Femur (tissue), 1 donor: ENCODE data around the gene PGGHG.

Source experiments
- DNase-seq: peaks from one replicate; pipeline ENCODE4 v3.0.0-alpha.2; 2017

The PGGHG gene

DNA sequence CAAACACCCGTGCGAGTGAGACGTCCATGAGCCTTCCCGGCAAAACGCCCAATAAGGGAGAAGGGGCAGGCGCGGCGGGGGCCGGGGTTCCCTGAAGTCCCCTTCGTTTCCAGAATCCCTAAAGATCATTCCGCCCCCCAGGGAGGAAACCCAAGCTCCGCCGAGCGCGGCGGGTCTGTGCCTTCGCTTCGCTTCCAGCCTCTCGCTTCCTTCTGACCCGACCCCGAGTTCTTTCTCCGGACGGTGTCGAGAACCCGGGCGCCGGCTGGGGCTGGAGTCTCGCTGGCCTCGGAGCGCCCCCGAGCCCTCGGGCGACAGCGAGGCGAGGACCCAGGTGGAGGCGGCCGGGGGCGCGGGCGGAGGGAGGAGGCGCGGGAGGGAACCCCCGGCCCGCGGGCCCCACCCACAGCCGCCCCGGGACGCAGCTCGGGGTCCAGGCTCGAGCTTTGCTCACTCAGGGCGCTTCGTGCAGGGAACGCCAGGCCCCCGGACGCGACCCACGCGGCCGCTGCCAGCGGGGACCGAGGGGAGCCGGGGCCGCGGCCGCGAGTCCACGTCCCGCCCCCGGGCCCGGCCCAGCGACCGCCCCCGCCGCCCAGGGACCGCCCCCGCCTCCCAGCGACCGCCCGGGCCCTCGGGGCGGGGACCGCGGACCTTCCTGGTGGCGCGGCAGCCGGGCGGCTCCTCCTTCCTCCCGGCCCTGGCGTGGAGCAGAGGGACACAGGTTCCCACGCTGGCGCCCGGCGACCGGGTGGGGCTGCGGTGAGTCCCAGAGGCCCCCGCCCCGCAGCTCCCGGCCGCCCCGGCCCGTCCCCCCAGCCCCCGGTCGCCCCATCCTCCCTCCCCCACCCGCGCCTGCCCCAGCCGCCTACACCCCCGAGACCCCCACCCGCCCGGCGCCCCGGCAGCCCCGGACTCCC lies at the start of gene PGGHG:
Gene PGGHG (plus strand): TSS at position 649 of the 920 bp plus-strand sequence. CDS start 691 bp downstream, outside the sequence.
- DNase-seq: peak; percentile 69

DNA sequence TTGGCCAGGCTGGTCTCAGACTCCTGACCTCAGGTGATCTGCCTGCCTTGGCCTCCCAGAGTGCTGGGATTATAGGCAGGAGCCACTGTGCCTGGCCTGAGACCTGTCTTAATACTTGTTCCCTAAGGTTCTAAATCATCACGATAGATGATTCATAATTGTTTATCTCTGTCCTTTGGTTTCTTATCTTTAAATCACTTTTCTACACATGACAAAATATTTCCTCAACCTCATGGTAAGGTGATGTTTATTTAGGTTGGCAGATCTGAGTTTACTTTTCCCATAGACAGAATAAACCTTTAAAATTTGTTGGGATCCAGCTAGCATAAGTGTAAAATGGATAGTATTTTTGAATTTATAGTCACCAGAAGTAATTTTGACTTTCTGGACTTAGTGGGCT lies 48.6 kb upstream of the PGGHG start:
- no peak for DNase-seq

DNA sequence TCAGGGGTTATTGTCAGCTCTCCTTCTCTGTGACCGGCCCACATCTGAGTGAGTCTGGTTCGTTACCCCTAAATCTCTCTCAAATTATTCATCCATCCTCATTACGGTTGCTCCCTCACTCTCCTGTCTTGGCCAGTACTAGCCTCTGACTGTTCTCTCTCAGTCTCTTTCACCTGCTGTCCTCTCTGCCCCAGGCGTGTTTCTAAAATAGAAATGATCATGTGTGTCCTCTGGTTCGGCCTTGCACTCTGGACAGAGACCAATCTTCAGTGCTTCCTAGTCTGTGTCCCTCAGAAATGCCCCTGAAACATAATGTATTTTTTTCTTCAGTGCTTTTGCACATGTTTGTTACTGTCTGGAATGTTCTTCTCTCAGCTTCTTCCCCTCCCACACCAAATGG lies 47.3 kb upstream of the PGGHG start:
- DNase-seq: no peak

DNA sequence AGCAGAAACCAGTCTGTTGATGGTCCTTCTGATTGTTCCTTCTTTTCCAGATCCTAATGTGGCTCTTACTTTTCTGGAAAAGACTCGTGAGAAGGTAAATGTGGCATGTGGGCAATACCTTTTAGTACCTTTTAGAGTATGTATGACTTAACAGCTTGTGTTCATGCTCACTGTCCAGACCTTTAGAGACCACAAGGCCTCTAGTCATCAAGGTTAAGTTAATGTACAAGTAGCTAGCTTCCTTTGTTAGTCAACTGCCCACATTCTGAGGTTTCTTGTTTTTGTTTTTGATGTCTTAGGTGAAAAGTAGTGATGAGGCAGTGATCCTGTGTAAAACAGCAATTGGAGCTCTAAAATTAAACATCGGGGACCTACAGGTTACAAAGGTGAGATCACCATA lies 44.5 kb upstream of the PGGHG start:
- no peak for DNase-seq

DNA sequence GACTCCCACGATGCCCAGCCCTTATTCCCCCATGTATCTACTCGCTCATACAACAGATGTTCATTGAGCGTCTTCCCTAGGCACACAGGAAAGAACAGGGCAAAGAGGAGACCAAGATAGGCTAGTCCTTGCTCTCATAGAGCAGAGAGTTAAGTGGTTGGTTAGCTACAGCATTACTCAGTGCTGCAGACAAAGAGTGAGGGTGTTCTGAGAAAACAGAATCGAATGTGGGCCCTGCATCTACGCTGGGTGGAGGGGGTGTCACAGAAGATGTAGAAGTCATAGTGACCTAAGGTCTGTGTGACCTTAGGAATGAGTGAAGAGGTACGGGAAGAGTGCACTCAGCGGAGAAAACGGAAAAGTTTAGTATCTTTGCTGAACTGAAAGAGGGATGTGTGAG lies 39.9 kb upstream of the PGGHG start:
- DNase-seq: no peak

DNA sequence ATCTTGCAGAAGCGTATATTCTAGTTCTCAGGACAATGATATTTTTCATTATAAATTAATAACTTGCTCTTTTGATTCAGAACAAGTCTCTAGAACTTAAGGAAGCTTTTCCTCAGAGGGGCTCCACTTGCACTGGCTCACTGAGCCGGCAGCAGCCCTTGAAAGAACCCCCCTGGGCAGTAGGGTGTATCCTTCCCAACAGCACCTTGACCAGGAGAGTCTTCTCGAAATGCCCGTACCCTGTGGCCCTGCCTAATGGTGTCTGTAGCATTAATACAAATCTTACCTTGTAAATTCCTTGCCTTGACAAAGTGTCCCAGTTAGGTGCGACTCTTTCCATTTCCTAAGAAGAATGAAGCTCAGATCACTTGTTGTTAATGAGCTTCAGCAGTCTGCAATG lies 38.7 kb upstream of the PGGHG start:
- DNase-seq: no peak

DNA sequence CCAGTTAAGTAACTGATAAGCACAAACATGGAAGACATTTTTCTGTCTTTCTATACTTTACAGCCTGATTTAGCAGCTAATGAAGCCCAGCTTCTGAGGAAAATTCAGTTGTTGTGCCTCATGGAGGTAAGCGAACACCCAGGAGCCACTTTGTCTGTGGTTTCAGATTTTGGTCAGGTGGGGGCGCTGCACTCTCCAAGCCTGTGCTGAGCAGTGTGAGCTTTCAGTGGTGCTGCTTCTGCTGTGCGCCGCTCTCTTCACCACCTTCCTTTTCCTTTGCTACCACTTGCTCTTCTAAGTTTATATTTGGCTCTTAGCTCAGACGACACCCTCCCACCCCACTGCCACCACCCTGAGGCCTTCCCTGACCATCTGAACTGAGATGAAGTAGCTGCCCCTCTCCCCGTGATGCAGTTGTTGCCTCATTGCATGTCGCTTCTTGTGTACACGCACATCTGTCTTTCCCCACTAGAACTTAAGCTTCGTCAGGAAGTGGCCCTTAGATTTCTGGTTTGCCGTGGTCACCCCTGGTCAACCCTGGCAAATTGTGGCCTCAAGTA lies 38.1 kb upstream of the PGGHG start:
- peak; percentile 70 for DNase-seq

DNA sequence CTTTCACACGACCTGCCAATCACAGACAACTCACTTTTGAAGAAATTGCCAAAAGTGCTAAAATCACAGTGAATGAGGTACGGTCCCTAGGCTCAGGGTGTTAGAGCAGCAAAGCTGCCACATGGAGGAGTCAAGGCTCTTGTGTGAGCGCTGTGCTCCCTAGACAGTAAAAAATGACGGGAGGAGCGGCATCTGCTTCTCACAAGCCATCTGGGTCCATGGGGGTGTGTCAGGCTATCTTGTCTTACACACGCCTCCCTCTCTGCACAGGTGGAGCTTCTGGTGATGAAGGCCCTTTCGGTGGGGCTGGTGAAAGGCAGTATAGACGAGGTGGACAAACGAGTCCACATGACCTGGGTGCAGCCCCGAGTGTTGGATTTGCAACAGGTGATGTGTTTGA lies 37.4 kb upstream of the PGGHG start:
- no peak for DNase-seq

DNA sequence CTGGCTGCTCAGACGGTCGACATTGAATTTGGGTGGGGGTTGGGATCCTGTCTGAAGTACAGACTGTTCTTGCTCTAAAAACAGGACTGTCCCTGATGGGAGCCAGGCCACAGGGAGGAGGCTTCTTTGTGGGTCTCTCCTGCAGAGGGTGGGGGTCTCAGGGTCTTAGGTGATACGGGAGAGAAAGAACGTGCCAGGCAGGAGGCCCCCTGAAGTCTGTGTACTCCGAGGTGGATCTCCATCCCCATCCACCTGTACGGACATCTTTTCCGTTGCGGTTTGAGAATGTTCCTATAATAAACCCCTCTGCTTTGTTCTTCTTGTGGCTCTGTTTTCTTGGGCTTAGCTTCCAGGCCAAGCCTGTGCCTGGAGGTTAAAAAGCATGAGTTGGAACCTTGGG lies 36.3 kb upstream of the PGGHG start:
- DNase-seq: no peak

DNA sequence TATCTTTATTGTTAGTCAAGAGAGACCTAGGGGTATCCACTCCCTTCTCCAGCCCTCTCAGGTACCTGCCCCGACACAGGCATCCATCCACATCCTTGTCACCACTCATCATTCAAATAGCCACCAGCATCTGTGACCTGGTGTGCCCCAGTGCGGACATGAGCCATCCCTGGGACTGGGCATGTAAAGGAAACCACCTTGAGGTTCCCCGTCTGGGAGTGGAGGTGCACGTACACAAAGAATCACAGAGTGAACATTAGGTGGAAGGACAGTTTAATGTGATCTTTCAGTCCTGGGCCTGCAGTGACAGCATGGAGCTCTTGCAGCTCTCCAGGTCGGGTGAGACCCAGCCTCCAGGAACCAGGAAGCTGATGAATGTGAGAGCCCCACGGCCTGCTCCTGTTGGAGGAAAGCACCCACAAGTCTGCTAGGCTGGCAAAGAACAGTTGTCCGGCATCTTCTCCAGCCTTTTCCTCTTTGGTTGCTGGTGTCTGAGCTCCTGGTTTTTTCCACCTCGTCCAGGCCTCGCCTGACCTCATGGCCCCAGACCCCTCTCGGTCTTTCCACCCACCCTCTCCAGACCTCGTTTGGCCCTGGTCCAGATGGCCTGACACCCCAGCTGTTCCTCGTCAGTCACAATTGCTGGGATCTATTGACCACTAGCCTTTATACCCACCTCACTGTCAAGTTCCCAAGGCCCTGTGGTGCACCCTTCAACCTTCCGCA lies 35.6 kb upstream of the PGGHG start:
- DNase-seq: no peak

DNA sequence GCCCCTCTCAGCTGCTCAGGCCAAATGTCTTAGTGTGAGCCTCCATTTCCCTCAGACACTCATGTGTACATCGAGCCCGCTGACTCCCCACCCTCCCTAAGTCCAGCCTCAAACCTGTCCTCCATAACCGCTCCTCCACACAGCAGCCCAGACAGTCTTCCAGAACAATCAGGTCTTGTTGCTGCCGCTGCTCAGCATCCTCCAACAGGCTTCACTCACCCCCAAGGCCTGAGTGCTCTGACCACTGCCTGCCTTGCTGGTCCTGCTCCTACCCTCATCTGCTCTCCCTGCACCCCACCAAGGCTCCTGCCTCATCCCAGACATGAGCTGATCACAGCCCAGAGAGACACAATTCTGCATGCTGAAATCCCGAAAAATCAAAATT lies 35.0 kb upstream of the PGGHG start:
- DNase-seq: no peak

DNA sequence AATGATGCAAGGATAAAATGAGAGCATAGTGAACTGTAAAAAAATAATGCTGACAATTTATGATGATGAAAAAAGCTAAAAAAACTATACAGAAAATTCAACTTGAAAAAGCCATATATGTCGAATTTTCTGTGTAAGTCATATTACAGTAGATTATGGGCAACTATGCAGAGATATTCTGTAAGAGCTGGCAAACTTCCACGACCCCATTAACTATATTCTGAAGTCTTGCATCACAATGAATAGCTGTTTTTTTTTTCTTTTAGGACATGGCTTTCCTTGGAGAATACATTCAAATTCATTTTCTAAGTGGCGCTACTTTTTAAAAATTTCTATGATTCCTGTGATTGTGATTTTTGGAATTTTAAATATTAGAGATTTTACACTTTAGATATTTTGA lies 33.8 kb upstream of the PGGHG start:
- DNase-seq: no peak

DNA sequence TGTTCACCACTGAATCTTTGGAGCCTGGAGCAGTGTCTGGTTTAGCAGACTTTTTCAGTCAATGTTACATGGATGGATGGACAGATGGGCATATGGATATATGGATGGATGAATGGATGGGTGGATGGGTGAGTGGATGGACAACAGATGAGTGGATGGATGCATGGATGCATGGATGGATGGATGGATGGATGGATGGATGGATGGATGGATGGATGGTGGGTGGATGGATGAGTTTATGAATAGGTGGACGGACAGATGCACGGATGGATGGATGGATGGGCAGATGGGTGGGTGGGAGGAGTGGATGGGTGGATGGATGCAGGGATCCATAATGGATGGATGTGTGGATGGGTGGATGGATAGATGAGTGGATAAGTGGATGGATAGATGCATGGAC lies 33.1 kb upstream of the PGGHG start:
- no peak for DNase-seq

DNA sequence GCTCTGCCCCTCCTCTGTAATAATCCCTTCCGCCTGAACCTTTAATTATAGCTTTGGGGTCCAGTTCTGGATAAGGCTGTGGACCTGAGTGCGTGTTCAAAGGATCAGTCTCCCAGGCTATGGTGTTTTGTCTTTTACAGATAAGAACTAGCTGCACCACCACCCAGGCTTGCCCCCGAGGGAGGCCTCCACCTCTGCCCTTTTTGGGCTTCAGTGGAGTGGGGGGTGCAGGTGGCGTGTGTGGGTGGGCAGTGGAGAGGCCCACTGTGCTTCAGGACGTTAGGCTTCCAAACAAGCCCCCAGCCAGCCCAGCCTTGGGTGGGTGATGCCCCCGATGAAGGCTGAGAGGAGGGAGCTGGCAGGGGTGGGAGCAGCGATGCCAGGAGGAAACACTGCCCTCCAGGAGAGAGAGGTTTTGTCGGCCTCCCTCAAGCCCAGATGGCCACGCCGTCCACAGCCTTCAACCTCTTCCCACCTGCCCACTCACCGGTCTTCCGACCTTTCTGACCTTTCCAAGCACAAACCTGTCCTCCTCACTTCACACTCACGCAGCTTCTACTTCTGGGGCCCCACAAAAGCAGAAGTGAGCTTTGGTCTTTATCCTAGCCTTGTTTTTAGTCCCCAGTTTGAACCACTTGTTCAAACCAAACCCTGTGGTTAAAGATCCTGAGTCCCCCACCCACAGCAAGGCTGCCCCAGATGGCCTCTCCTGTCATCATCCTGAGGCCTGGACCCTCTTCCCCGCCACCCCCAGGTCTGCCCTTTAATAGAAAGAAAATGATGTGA lies 31.8 kb upstream of the PGGHG start:
- no peak for DNase-seq

DNA sequence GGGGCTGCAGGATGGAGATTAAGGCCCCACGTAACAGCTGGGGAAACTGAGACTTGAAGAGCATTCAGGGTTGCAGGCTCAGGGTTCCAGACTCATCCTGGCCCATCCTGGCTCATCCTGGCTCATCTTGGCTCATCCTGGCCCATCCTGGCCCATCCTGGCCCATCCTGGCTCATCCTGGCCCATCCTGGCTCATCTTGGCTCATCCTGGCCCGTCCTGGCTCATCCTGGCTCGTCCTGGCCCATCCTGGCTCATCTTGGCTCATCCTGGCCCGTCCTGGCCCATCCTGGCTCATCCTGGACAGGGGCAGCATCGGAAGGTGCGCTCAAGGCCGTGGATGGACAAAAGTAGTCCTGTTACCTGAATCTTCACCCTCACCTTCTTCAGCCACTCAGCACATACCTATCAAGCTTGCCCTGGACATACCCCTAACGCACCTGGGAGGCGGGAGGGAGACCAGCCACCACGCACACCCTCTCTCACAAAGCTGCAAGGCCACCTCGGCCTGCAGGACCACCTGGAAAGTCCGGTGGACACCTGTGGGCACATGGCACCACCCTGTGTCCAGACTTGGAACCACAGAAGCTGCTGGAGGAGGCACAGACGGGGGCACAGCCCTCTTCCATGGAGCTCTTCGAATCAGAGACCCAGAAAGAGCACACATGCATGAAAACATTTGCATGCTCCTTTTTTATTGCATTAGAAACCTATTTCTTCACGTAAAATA lies 31.0 kb upstream of the PGGHG start:
- no peak for DNase-seq

DNA sequence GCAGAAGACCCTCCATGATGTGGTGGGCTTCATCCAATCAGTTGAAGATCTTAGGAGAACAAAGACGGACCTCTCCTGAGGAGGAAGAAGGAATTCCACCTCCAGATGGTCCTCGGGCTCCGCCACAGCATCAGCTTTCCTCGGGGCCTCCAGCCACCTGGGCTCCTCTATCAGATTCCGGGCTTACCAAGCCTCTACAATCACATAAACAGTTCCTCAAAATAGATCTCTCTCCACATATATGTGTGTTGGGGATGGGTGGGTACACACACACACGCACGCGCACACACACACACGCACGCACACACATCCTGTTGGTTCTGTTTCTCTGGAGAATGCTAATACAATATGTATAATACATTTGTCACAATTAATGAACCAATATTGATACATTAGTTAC lies 29.5 kb upstream of the PGGHG start:
- DNase-seq: no peak

DNA sequence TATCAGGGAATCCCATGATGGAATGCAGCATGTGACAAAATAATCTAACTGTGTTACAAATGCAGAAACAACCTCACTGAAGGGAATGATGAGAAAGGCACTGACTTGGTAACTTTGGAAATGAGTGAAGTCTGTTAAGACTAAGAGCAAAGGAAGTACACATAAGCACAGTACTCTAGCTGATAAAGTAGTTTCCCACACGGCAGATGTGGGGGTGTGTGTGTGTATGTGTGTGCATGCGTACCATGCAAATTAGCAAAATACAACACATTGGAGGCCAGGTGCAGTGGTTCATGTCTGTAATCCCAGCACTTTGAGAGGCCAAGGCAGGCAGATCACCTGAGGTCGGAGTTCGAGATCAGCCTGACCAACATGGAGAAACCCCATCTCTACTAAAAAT lies 27.3 kb upstream of the PGGHG start:
- no peak for DNase-seq

DNA sequence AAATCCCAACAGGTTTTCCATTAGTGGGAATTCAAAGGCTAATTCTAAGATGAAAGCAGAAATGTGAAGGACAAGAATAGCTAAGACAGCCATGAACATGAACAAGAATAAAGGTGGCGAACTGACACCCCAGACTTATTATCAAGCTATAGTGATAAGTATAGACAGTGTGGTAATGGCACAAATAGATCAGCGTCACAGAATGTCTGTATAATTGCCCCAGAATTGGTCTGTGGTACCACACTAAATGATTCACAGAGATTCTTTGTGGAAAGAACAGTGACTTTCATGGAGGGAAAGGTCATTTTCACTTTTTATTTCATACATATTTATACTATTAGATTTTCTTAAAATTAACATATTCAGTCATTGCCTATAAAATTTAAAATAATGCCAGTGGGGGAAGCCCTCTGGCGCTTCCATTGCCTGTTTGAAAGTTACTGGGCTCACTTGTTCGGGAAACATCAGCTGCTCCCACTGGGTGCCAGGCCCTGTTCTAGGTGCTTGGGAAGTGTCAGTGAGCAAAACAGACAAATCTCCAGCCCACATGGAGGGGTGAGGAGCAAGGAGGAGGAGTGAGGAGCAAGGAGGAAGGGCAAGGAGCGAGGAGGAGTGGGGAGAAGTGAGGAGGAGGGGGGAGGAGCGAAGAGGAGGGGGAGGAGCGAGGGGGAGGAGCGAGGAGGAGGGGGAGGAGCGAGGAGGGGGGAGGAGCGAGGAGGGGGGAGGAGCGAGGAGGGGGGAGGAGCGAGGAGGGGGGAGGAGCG lies 22.1 kb upstream of the PGGHG start:
- DNase-seq: no peak

DNA sequence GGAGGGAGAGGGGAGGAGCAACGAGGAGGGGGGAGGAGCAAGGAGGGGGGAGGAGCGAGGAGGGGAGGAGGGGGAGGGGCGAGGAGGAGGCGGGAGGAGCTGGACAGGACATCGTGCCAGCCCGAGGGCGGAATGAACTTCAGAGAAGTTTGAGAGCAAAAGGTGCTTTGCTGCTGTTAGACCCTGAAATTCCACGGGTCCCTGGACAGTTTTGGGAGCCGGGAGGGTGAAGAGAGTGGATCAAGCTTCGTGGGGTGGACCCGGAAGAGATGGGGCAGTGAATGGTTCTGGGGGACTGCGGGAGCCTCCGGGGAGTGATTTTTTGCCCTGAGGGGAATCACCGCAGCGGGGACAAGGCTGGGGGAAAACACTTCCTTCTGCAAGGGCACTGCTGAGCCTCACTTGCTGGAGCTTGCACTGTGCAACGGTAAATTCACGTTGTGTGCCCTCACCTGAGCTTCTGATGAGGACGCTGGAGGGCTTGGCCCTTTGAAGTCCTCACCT lies 21.4 kb upstream of the PGGHG start:
- DNase-seq: no peak

DNA sequence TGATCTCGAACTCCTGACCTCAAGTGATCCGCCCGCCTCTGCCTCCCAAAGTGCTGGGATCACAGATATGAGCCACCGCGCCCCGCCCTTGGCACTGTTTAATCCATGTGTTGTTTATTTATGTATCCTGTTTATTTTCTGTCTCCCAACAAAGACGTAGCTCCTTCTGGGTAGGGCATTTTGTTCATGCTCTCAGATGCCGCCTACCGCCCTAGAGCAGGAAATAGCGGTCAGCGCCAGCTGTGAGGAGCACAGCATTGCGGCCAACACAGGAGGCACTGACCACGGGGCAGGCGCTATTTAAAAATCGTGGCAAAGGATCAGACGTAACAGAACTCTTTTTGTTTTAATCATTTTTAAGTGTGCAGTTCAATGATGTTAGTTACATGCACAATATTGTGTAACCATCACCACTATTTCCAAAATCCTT lies 20.2 kb upstream of the PGGHG start:
- DNase-seq: peak; percentile 65

DNA sequence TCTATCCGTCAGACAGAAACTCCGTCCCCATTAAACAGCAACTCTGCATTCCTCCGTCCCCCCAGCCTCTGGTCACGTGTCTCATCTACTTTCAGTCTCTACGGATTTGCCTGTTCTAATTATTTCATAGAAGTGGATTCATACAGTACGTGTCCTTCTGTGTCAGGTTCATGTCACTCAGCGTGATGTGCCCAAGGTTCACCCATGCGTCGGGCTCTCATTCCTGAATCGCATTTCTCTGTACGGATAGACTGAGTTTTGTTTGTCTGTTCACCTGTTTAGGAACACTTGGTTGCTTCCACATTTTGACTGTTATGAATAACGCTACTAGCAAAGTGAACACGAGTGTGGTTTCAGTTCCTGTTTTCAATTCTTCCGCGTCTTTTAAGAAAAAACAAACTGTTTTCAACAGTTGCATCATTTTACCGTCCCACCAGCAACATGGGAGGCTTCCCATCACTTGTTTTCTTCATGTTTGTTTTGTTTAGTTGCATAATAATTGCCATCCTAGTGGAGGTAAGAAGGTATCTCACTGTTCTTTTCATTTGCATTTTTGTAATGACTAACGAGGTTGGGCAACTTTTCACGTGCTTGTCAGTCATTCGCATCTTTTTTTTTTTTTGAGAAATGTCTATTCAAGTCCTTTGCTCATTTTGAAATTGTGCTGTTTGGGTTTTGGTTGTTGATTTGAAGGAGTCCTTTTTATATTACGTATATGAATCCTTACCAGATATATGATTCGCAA lies 19.6 kb upstream of the PGGHG start:
- DNase-seq: no peak
